ENCODE results near the gene UTP3.
"Not testable (repeated sequence)": the region's sequence is repeated elsewhere in the genome, so short reads cannot be mapped to it uniquely, and the experiment has no call there.

The UTP3 gene

GRCh38 chr4:70687821-70688794 lies at the start of gene UTP3:
Gene UTP3, plus strand, starts transcription at chr4:70688532. Its CDS starts 146 bp downstream, at chr4:70688678.
- TF ChIP-seq CTCF (IDR thresholded peaks at IDR 0.05; ENCODE audit: low read depth, low read length) = peak; percentile 99

GRCh38 chr4:70640192-70640591 lies 48.1 kb upstream of the UTP3 start:
- no peak for DNase-seq (ENCODE audit: extremely low read depth, low read depth)
- no peak for TF ChIP-seq CTCF (IDR thresholded peaks at IDR 0.05; ENCODE audit: low read depth, low read length)

More at GRCh38 chr4:70687821-70688794, at the start of gene UTP3:
- DNase-seq (ENCODE audit: extremely low read depth, low read depth) = peak; percentile 98

GRCh38 chr4:70650741-70651140 lies 37.6 kb upstream of the UTP3 start:
- not testable (repeated sequence) for DNase-seq (ENCODE audit: extremely low read depth, low read depth)

GRCh38 chr4:70651864-70652506 lies 36.3 kb upstream of the UTP3 start:
- peak; percentile 40 for TF ChIP-seq CTCF (IDR thresholded peaks at IDR 0.05; ENCODE audit: low read depth, low read length)
- DNase-seq (ENCODE audit: extremely low read depth, low read depth) = no peak

GRCh38 chr4:70654605-70655011 lies 33.7 kb upstream of the UTP3 start:
- no peak for TF ChIP-seq CTCF (IDR thresholded peaks at IDR 0.05; ENCODE audit: low read depth, low read length)
- no peak for DNase-seq (ENCODE audit: extremely low read depth, low read depth)

- no peak for DNase-seq (ENCODE audit: extremely low read depth, low read depth)
- no peak for TF ChIP-seq CTCF (IDR thresholded peaks at IDR 0.05; ENCODE audit: low read depth, low read length)
Measured at GRCh38 chr4:70657326-70657725, 31.0 kb upstream of the UTP3 start.

- DNase-seq (ENCODE audit: extremely low read depth, low read depth) = no peak
- no peak for TF ChIP-seq CTCF (IDR thresholded peaks at IDR 0.05; ENCODE audit: low read depth, low read length)
Measured at GRCh38 chr4:70658418-70658817, 29.9 kb upstream of the UTP3 start.

Data from AG09319 (cell line).